GM18870 (cell line): ENCODE data around the gene MET.

Experiments used
- ATAC-seq: cut with Tn5 transposase; IDR thresholded peaks from one replicate; pipeline ENCODE4 v1.9.1; 2021; ENCODE audit warnings: moderate library complexity; ENCODE audit not compliant: unreplicated experiment

Gene MET

DNA sequence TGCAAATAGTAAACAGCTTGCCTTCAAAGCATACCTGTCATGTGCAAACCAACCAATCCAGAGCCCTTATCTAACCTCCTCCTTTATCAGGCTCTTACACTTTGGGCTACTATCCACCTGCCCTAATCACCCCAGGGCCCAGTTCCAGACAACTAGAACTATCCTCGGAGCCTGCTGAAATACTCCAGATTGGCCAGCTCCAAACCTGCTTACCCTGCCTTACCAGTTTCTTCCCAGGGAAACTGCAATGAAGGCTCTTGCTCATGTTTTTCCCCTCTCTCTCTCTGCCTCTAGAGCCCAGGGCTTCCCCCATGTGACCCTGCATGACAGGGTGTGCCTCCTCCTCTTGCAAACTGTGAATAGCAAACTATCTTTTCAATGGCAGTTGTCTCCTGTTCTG lies 109.0 kb downstream of the MET start:
- ATAC-seq, result no peak

DNA sequence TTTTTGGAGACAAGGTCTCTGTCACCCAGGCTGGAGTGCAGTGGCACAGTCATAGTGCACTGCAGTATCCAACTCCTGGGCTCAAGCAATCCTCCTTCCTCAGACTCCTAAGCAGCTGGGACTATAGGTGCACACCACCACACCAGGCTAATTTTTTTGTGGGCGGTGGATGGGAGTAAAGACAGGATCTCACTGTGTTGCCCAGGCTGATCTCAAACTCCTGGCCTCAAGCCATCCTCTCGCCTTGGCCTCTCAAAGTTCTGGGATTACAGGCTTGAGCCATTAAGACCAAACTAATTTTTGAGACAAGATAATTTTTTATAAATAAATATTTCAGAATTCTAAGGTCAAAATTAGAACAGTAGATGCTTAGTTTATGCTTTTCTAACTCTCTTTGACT lies 109.6 kb downstream of the MET start:
- ATAC-seq, result no peak

DNA sequence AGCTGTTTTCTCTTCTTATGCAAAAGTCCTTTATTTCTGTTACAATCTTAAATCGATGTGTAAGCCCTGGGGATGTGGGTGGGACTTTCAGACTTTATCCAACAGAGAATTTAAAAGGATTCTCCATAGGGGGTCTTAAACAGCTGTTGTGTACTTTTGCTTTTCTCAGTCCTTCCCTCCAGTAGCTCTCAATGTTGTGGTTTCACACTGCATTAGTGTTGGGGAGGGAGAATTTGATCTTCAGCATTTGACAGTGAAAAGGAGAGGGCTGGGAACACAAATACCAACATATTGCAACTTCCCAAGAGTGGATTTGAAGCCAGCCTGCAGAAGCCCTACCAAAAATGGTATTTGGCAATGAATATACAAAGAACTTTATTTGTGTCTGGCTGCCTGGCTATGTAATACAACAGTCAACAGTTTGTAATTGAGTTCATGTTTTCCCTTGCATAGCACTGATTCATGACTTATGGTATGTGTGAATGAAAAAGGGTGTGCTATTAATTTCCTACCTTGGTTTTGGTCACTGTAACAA lies 110.2 kb downstream of the MET start:
- ATAC-seq, result no peak

DNA sequence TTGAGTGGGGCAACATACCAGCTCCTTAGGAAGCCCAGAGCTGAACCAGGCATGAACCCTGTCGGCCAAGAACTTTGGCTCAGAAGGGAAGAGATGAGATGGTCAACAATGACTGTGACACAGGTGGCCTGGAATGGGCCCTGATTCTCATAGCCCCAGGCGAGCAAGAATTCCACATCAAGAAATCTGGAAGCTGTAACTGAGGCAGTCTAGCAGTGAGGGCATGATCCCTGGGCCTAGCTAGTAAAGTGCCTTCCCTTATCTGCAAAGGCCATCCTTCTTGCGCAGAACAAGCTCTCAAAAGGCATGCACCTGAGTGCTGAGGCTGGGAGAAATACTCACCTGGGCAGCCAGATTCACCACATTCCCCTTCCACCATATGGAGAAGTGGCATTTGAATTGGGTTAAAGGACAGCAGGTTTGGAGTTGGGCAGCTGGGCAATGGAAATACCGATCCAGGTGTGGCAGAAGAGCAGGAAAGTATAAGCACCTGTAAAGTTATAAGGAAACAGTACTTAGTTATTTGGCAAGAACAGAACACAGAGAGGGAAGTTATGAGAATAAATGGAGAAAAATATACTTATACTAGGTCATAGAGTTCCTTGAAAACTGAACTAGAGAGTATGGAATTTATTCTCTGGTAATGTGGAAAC lies 111.8 kb downstream of the MET start:
- no peak for ATAC-seq

DNA sequence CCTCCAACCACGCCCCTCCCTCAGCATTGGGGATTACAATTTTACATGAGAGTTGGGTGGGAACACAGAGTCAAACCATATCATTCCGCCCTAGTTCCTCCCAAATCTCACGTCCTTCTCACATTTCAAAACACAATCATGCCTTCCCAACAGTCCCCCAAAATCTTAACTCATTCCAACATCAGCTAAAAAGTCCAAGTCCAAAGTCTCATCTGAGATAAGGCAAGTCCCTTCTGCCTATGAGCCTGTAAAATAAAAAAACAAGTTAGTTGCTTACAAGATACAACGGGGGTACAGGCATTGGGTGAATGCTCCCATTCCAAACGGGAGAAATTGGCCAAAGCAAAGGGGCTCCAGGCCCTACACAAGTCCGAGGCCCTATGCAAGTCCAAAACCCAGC lies 112.7 kb downstream of the MET start:
- no peak for ATAC-seq

DNA sequence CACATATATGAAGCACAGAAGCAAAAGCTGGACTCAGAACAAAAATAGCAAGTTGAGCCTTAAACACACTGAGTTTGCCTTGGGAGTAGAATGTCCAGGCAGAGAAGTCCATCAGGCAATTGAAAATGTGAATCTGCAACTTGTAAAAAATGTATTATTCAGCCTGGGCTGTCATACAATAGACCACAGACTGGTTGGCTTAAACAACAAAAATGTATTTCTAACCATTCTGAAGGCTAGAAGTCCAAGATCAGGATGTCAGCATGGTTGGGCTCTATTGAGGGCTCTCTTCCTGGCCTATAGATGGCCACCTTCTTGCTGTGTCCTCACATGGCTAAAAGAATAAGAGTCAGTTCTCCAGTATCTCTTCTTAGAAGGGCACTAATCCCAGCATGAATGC lies 113.8 kb downstream of the MET start:
- no peak for ATAC-seq

DNA sequence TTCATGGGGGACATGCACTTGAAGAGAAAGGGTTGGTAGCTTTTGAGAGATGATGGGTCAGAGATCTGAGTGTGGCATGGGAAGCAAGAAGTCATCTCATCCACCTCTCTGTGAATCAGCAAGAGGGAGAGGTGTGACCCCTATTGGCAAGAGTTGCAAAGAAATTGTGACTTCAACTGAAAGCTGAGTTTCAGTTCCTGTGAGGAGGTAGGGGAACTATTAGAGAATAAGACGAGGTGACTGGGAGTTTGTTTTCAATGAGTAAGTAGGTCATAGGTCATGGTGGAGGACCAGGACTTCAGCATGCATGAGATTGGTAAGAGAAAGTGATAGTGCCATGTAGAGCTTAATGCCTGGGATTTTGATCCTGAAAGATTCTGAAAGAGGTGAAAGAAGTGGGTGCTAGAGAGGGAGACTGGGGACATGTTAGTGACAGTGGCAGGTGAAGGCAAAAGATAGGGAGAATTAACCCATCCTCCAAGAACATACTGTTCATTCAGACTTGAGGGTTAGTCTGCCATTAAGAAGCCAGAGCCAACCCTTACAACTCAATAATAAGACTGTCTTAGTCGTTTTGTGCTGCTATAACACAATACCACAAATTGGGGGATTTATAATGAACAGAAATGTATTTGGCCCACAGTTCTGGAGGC lies 114.9 kb downstream of the MET start:
- peak; percentile 99 for ATAC-seq

DNA sequence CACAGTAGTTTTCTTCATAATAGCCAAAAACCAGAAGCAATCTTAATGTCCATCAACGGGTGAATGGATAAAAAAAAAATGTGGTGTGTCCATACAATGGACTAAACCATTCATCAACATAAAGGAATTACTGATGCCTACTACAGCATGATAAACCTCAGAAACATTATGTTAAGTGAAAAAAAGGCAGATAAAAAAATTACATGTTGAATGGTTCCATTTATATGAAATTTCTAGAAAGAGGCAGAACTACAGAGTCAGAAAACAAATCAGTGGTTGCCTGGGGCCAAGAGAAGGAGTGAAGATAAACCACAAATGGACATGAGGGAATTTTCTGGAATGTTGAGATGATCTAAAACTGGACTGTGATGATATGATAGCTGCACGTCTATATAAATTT lies 115.9 kb downstream of the MET start:
- no peak for ATAC-seq

DNA sequence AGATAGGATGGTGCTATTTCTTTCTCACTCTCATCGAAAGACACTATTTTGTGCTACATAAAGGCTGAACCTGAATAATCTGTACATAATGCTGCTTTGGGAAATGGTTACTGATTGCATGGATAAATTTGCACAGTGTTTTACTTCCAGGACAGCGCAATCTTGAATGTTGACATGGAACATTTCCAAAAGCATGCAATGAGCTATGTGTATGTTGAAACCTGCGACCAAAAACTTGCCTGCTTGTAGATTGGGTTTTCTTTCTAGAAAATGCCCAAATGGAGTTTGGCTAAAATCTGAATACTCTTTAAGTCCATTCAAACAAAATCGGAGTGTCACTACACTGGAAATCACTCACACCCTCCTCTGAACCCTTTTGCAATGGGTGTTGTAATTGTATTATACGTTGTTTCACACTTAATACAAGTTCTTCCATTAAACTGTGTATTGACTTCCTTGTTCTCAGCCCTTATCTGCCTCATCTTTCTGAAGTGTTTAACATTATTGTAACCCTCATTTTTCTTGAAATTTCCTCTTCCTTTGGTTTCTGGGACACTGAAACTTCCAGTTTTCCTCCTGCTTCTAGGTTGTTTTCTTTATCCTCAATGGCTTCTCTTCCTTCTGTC lies 116.7 kb downstream of the MET start:
- ATAC-seq, result no peak

DNA sequence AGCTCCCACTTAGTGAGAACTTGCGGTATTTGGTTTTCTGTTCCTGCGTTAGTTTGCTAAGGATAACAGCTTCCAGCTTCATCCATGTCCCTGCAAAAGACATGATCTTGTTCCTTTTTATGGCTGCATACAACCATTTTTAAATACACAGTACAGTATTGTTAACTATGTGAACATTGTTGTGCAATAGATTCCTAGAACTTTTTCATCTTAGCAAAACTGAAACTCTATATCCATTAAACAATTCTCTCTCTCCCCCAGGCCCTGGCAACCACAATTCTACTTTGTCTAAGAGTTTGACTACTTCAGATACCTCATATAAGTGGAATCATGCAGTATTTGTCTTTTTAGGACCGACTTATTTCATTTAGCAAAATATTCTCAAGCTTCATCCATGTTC lies 118.0 kb downstream of the MET start:
- no peak for ATAC-seq

DNA sequence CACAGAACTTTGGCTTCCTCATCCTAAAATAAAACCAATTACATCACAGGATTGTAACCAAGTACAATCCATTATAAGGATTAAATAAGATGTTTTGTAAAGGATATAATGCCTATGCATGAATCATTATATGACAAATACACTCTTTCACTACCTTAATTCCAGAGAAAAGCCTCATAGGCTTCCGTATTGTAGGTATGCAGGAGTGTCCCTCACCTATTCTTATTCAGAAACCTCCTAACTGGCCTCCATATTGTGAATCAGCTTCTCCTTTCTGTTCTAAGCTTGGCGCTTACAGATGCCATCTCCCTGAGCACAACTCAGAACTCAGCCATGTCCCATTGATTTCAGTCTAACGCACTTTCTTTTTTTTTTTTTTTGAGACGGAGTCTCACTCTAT lies 120.8 kb downstream of the MET start:
- no peak for ATAC-seq

DNA sequence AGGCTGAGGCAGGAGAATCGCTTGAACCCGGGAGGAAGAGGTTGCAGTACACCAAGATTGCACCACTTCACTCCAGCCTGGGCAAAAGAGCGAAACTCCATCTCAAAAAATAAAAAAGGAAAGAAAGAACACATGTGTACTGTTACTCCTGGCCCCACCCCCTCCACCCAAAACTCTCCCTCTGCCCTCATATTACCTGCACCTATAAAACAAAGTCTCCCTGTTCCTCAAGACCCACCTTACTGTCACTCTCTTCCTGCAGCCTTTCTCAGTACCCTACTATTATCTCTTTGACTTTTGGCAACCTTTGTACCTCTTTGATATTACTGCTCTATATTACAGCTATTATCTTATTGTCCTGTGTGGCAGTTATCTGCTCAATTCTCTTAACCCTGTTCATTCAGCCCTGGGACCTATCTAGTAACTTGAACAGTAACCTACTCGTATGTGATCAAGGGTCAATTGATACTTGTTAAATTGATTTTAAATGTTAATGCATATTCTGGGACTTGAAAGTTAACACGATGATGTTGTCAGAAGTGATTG lies 121.9 kb downstream of the MET start:
- ATAC-seq, result no peak

DNA sequence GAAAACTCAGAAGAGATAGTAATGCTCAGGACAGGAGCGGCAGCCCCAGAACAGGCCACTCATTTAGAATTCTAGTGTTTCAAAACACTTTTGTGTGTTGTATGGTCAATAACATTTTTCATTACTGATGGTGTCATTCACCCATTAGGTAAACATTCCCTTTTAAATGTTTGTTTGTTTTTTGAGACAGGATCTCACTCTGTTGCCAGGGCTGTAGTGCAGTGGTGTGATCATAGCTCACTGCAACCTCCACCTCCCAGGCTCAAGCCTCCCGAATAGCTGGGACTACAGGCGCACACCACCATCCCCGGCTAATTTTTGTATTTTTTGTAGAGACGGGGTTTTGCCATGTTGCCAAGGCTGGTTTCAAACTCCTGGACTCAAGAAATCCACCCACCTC lies 124.5 kb downstream of the MET start:
- ATAC-seq, result no peak

DNA sequence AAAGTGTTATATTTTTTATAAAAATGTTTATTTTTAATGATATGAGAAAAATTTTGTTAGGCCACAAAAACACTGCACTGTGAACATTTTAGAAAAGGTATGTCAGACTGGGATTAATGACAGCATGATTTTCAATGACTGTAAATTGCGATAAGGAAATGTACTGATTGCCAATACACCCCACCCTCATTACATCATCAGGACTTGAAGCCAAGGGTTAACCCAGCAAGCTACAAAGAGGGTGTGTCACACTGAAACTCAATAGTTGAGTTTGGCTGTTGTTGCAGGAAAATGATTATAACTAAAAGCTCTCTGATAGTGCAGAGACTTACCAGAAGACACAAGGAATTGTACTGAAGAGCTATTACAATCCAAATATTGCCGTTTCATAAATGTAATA lies 125.6 kb downstream of the MET start:
- no peak for ATAC-seq

DNA sequence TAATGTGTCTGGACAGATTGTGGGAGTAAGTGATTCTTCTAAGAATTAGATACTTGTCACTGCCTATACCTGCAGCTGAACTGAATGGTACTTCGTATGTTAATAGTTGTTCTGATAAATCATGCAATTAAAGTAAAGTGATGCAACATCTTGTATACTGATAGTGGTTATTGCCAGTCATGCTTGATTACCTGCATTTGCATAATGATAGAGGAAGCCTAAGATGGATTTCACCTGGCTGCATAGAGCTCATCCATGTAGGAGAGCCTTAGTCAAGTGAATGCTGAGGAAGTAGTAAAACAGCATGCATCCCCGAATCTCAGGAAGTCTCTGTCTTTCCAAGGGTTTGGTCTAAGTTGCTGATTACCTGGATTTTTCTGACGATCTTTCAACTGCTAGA lies 126.2 kb downstream of the MET start:
- no peak for ATAC-seq

DNA sequence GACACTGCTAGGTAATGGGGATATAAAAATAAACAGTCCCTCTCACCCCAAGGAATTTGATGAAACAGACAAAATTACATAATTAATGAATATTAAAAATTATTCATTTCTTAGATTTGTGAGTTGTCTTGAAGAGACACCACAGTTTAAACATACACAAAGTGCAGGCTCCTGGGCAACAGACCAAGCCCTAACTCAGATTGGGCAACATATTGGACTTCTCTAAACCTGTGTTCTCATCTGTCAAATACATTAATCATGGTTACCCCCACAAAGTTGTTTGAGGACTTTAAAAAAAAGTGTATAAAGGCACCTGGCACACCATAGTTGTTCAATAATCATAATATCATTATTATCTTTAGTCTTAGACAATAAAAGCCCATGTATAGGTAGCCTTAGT lies 127.9 kb downstream of the MET start:
- no peak for ATAC-seq

DNA sequence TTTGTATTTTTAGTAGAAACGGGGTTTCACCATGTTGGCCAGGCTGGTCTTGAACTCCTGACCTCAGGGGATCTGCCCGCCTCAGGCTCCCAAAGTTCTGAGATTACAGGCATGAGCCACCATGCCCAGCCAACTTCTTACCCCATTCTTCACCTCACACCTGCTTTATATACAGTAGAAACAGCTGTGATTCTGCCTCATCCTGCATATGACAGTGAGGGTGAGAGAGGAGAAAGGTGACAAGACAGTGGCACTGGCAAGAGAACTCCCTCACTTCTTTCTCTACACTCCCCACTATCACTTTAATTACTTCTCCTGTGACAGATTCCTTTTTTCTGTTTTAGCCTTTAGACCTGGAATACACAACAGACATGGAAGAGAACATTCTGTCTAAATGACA lies 128.6 kb downstream of the MET start:
- ATAC-seq, result no peak

DNA sequence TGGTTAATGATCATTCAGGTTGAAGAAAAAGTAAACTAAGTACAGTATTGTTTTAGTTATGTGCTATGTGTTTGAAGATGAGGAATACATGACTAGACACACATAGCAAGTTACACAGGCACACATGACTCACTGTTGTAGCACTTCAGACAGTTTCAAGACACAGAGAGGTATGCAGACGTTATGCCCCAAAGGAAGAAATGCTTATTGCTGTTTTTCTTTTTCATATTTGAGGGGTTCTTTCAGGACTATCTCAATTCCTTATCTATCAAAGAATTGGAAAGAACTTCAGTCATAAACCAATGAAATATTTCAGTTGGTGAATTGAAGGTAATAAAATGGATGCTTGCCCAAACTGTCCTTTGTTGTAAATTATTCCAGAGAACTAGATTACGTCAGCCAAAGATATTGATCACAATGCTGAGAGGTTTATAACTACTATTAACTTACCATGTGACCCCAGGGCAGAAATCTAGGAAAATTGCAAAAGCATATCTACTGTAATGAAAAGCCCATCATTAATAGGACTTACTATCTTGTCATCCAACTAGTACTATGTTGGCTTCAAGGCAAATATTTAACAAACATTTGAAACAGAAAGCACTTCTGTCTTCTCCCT lies 129.2 kb downstream of the MET start:
- no peak for ATAC-seq

DNA sequence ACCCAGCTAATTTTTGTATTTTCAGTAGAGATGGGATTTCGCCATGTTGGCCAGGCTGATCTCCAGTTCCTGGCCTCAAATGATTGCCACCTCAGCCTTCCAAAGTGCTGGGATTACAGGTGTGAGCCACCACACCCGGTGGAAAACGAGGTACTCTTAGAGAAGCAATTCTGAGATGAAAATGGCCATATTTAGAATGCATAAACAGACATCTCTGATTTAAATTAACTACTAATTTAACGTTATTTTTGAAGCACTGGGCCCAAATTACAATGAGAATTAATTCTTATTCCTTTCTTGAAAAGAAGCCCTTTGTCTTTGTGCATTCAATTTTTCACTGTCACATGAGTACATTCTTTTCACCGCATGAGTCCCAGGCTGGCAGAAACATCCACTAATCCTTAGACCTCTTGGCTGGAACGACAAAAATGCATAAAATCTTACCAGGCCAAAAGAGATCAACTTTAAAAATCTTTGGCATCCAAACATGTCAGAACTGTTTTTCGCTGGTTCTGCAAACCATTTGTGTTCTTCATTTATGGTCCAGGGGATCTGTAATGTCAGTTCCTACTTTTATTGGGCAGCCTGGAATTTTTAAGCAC lies 130.2 kb downstream of the MET start:
- ATAC-seq, result no peak

DNA sequence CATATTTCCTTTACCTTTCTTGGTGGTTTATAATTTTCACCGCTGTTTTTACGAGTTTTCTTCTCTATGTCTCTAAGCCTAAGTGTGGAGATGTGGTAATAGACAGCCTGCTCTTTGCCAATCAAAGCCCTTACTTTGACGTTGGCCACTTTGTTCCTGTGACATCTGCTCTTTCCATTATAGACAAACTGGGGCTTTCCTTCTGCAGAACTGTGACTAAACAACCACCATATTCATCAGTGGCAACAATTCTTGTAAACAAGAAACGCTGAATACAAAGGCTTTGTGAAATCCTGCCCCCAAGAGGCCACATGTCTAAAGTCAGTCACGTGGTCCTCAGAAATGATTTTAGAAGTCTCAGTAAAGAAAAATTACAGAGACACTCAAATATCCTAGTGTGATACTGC lies 130.8 kb downstream of the MET start:
- ATAC-seq, result peak; percentile 68

DNA sequence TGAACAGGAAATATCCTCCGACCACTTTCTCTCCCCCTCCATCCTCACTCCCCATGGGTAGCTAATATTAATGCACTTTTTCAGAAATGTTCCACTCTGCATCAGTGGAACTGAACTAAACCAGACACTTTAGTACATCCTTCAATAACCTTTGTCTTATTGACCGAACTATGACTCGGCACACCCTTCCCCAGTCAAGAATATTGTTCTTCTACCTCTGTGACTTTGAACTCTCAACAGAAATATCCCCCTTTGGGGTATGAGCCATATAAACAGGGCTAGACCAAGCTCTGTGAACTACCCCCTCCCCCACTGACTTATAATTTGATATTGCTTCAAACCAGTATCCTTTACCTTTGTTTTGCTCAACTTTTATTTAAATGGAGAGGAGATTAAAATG lies 132.5 kb downstream of the MET start:
- no peak for ATAC-seq
